GM20000 (cell line): ENCODE data around the gene RNLS.
A peak's percentile ranks its signal among the peaks of the same experiment; 100 is the strongest.

Experiments used
- DNase-seq: peaks from one replicate; pipeline ENCODE4 v3.0.0; 2012; ENCODE audit warnings: low spot score
- CTCF ChIP-seq: IDR thresholded peaks from 2 replicates; pipeline ENCODE4 v1.5.1; 2012; ENCODE audit warnings: mild to moderate bottlenecking, control low read depth; ENCODE audit errors: extremely low read depth, missing control alignments

RNLS gene

DNA sequence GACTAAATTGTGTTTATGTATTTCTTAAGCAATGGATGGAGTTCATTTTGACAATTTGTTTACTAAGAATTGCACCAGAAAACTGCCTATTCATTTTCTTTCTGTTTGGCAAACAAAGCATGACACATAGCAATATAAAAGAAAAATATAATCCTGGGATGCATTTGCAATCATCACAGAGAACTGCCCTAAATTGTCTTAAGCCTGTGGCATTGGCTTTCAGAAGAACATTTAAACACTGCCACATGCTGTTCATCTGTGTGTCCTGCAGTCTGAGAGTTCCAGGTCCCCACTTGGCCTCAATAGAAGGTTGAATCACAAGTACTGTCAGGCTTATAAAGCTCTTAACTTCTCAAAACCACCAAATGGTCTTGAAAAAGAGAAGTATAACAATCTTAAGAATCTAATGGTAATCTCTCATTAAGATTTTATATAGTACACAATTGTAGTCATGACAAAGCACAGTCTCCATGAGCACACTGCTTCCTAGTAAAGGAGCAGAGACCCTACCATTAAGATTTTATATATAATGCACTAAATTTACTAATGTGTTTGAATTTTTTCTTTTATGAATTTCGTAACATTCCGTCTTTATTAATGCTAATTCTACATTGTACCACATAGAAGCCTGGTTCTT is 29.9 kb downstream of the RNLS start:
- peak; percentile 53 for DNase-seq
- peak; percentile 90 for TF ChIP-seq CTCF

DNA sequence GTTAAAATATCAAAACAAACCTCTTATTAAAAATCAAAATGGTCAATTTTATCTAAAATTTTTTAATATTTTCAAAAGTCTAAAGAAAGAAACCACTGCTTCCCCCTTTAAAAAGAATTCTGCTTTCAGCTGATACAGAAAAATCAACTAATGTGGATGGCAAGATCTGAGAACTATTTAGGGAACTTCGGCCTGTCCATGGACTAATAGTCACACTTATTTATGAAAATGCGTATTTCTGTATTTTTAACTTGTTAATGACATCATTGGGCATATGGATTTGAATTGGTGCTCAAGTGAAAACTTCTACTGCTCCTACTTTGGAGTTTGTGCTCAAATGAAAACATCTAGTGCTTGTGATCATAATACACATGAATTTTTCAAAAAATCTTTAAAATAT is 31.9 kb downstream of the RNLS start:
- DNase-seq: no peak
- TF ChIP-seq CTCF: no peak

- no peak for TF ChIP-seq CTCF
- DNase-seq: no peak
These were observed 36.6 kb downstream of the RNLS start for GRCh38 chr10:88546497-88546896.

DNA sequence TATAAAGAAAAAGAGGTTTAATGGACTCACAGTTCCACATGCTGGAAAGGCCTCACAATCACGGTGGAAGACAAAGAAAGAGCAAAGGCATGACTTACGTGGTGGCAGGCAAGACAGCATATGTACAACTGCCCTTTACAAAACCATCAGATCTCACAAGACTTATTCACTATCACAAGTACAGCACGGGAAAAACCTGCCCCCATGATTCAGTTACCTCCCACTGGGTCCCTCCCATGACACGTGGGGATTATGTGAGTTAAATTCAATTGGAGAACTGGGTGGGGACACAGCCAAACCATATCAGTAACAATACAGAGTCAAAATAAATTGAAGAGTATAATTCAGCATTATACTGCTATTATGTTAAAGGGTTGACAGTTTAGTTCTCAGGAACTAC is 37.8 kb downstream of the RNLS start:
- no peak for DNase-seq
- no peak for TF ChIP-seq CTCF

DNA sequence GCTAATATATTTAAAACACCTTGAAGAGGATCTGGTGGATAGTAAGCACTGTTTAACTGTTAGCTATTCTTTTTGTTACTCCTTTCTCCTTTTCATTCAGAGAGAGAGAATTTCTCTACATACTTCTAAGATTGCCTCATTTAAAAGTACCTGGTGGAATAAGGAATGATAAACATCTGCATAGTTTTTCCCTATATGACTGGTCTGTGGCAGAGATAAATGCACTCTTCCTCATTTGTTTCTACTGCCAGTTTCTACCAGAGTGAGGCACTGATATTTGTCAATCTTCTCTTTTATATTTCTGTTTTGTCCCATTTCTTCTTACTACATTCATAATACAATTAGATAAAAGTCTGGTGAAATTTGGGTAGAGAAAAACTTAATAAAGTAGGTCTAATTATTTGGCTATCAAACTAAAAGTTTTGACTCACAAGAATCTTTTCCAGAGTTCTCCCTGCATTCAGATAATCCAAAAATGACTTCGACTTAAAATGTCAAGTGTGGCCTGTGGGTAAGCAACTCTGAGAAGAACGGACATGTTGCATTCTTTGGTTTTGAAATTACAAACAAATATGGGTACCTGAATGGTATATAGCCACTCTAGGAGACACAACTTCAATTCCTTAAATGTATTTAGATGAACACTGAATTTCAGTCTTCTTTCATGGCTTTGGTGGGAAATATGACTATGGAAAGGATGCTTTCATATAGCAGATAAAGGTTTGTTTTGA is 38.8 kb downstream of the RNLS start:
- no peak for TF ChIP-seq CTCF
- no peak for DNase-seq

GRCh38 chr10:88542522-88542921 is 40.6 kb downstream of the RNLS start:
- no peak for DNase-seq
- TF ChIP-seq CTCF: no peak

- no peak for DNase-seq
- TF ChIP-seq CTCF: no peak
These were observed 41.9 kb downstream of the RNLS start for GRCh38 chr10:88541116-88541626.
